Right lobe of liver (tissue), 4 donors: Measurements from ENCODE around the gene CCDC80.

ENCODE experiments used
- POLR2A ChIP-seq: fragments of 450-650 bp; IDR thresholded peaks from one replicate; pipeline ENCODE4 v1.6.1; 2017; ENCODE audit warnings: antibody characterized with exemption, mild to moderate bottlenecking
- TF ChIP-seq, protein P1 (sequence below), 4 donors: fragments of 200-600 bp in 3 of 4; fragments of 450-650 bp in 1 of 4; IDR thresholded peaks; one replicate each; pipeline versions ENCODE4 v1.5.1 to v1.8.0; 2016 to 2022; ENCODE audit warnings: antibody characterized with exemption in 4 of 4, mild to moderate bottlenecking in 2 of 4
- donor health status: DM: no; HTN: no; CAD: no.
- donor health status: DM: no; HTN: no; CAD: no.
- donor health status: DM: no; HTN: yes; CAD: no.

DNA sequence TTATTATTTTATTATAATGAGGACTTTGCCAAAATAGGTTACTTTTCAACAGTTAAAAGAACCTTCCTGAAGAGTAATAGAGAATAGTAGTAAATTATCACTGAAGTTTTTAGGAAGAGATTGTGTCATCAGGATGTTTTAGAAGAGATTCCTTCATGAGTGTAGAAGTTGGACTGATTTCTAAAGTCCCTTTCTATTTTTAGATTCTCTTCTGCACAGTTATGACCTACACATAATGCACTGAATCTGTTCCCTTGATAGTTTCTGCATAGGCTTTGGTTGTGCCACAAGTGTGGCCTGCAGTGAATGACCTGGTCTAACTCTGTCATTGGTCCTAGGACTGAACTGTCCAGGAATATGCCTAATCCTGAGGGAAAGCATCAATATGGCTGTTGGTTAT lies 55.2 kb downstream of the CCDC80 start:
- TF ChIP-seq, protein P1, sequence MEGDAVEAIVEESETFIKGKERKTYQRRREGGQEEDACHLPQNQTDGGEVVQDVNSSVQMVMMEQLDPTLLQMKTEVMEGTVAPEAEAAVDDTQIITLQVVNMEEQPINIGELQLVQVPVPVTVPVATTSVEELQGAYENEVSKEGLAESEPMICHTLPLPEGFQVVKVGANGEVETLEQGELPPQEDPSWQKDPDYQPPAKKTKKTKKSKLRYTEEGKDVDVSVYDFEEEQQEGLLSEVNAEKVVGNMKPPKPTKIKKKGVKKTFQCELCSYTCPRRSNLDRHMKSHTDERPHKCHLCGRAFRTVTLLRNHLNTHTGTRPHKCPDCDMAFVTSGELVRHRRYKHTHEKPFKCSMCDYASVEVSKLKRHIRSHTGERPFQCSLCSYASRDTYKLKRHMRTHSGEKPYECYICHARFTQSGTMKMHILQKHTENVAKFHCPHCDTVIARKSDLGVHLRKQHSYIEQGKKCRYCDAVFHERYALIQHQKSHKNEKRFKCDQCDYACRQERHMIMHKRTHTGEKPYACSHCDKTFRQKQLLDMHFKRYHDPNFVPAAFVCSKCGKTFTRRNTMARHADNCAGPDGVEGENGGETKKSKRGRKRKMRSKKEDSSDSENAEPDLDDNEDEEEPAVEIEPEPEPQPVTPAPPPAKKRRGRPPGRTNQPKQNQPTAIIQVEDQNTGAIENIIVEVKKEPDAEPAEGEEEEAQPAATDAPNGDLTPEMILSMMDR (IDR thresholded peaks at IDR 0.05), result no peak
- no peak for TF ChIP-seq POLR2A
